ENCODE measurements around the gene PDE10A.

Gene PDE10A

DNA sequence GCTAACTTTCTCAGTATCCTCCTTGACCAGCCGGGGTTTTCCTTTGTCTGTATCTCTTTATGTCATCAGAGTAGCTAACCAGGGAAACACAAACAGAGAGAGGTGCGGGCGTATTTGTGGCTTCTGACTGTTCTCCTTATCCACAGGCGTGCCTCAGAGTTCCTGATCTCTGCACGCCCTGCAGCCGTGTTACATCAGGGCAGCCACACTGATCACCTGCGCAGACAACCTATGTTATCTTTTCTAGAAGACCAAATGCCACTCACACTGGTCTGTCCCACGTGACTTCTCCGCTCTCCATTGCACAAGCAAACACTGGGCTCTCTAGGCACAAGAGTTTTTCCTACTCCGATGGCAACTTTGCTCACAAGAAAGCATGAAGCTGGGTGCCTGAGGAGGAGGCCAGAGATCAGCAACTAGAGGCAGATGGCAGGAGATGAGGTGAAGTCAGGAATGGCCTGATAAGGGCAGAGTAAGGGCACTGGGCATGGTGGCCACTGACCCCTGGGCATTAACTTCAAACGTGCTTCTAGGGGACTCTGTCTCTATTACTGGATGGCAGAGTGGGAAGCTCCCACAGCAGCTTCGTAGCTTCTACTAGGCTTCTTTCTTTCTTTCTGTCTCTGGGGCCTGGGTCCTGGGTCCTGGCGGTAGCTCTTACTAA is 4.5 kb downstream of the PDE10A start:
- Histone ChIP-seq H3K9me3 (no peaks in the 10 kb centered on the region), H3K27ac (no peak overlapping the region), H3K4me1 (ENCODE audit: control insufficient read depth in 1 of 2, insufficient read depth in 1 of 2, low read depth in 1 of 2, low read length in 1 of 2) (no peaks in the 10 kb centered on the region), H3K4me3 (ENCODE audit: low read depth in 1 of 2, low read length in 1 of 2) (no peak overlapping the region), H3K36me3 (no peaks in the 10 kb centered on the region), H3K27me3 (peaks cover 62% of the 10 kb centered on the region)
- TF ChIP-seq, protein P1, sequence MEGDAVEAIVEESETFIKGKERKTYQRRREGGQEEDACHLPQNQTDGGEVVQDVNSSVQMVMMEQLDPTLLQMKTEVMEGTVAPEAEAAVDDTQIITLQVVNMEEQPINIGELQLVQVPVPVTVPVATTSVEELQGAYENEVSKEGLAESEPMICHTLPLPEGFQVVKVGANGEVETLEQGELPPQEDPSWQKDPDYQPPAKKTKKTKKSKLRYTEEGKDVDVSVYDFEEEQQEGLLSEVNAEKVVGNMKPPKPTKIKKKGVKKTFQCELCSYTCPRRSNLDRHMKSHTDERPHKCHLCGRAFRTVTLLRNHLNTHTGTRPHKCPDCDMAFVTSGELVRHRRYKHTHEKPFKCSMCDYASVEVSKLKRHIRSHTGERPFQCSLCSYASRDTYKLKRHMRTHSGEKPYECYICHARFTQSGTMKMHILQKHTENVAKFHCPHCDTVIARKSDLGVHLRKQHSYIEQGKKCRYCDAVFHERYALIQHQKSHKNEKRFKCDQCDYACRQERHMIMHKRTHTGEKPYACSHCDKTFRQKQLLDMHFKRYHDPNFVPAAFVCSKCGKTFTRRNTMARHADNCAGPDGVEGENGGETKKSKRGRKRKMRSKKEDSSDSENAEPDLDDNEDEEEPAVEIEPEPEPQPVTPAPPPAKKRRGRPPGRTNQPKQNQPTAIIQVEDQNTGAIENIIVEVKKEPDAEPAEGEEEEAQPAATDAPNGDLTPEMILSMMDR (IDR thresholded peaks at IDR 0.05): no peak

- Histone ChIP-seq H3K27me3 (peaks cover 51% of the 10 kb centered on the region), H3K4me3 (ENCODE audit: low read depth in 1 of 2, low read length in 1 of 2) (no peak overlapping the region), H3K4me1 (ENCODE audit: control insufficient read depth in 1 of 2, insufficient read depth in 1 of 2, low read depth in 1 of 2, low read length in 1 of 2) (no peaks in the 10 kb centered on the region), H3K9me3 (no peaks in the 10 kb centered on the region), H3K36me3 (no peaks in the 10 kb centered on the region), H3K27ac (no peak overlapping the region)
- TF ChIP-seq, protein P1 (IDR thresholded peaks at IDR 0.05): no peak
Measured at GRCh38 chr6:165657325-165657680, 5.7 kb downstream of the PDE10A start.

- Histone ChIP-seq H3K9me3 (no peaks in the 10 kb centered on the region), H3K27ac (no peak overlapping the region), H3K4me1 (ENCODE audit: control insufficient read depth in 1 of 2, insufficient read depth in 1 of 2, low read depth in 1 of 2, low read length in 1 of 2) (no peaks in the 10 kb centered on the region), H3K4me3 (ENCODE audit: low read depth in 1 of 2, low read length in 1 of 2) (no peak overlapping the region), H3K27me3 (peaks cover 46% of the 10 kb centered on the region), H3K36me3 (no peaks in the 10 kb centered on the region)
- TF ChIP-seq, protein P1 (IDR thresholded peaks at IDR 0.05): no peak
Measured at GRCh38 chr6:165656581-165657324, 6.3 kb downstream of the PDE10A start.

GRCh38 chr6:165655191-165655590 is 7.8 kb downstream of the PDE10A start:
- no peaks in the 10 kb centered on the region for H3K4me1 ChIP-seq (ENCODE audit: control insufficient read depth in 1 of 2, insufficient read depth in 1 of 2, low read depth in 1 of 2, low read length in 1 of 2)
- H3K27ac ChIP-seq: no peak overlapping the region
- H3K4me3 ChIP-seq (ENCODE audit: low read depth in 1 of 2, low read length in 1 of 2): no peak overlapping the region
- TF ChIP-seq, protein P1 (IDR thresholded peaks at IDR 0.05): no peak
- peaks cover 30% of the 10 kb centered on the region for H3K27me3 ChIP-seq
- no peaks in the 10 kb centered on the region for H3K36me3 ChIP-seq
- no peaks in the 10 kb centered on the region for H3K9me3 ChIP-seq

DNA sequence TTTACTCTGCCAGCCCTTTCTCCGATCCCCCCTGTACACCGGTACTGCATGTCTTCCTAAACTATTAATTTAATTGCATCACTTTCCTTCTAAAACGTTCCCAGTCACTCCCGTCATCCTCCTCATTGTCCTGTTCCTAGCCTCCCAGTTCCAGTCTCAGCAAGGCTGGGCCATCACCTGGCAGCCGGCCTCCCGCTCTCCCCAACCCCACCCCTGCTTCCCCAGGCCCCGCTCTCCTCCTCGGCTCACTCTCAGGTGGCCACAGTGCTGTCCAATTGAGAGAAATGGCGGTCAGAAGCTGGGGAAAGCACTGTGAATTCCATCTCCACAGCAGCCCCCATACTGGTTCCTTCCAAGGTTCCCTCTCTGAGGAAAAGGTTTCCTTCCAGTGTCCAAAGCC is 8.9 kb downstream of the PDE10A start:
- H3K36me3 ChIP-seq: no peaks in the 10 kb centered on the region
- H3K9me3 ChIP-seq: no peaks in the 10 kb centered on the region
- H3K4me1 ChIP-seq (ENCODE audit: control insufficient read depth in 1 of 2, insufficient read depth in 1 of 2, low read depth in 1 of 2, low read length in 1 of 2): no peaks in the 10 kb centered on the region
- no peak overlapping the region for H3K4me3 ChIP-seq (ENCODE audit: low read depth in 1 of 2, low read length in 1 of 2)
- peaks cover 20% of the 10 kb centered on the region for H3K27me3 ChIP-seq
- H3K27ac ChIP-seq: no peak overlapping the region
- TF ChIP-seq, protein P1 (IDR thresholded peaks at IDR 0.05): no peak

All from neutrophil (primary cell).